Measurements from ENCODE around the gene TENM3.

DNA sequence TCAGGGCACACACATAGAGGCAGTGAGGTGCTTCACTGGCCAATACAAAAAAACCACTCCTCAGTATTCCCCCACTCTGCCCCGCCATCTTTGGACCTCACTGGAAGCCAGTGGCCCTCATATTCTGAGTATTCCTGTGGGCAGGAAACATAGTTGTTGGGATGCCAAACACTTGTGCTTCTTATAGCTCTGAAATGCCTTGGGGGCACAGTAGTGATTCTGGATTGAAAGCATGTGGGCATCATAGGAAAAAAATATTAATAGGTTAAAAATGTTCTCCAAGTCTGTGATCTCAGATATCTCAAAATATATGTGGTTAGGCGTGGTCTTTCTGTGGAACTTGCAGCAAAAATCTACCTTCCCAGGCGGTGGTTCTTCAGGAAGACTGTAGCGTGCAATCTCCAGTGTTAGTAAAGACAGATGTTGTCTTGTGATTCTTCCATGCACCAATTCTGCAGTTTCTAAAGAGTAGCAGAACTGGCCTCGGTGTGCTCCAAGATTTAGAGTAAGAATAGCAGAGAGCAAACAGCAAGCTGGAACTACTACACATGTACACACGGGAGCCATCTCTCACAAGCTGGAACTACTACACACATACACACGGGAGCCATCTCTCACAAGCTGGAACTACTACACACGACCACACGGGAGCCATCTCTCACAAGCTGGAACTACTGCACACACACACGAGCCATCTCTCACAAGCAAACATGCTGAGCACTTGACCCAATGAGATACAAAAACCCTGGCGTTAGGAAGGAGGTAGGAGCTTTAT, 8.0 kb upstream of the TENM3 start:
- TF ChIP-seq, protein P1, sequence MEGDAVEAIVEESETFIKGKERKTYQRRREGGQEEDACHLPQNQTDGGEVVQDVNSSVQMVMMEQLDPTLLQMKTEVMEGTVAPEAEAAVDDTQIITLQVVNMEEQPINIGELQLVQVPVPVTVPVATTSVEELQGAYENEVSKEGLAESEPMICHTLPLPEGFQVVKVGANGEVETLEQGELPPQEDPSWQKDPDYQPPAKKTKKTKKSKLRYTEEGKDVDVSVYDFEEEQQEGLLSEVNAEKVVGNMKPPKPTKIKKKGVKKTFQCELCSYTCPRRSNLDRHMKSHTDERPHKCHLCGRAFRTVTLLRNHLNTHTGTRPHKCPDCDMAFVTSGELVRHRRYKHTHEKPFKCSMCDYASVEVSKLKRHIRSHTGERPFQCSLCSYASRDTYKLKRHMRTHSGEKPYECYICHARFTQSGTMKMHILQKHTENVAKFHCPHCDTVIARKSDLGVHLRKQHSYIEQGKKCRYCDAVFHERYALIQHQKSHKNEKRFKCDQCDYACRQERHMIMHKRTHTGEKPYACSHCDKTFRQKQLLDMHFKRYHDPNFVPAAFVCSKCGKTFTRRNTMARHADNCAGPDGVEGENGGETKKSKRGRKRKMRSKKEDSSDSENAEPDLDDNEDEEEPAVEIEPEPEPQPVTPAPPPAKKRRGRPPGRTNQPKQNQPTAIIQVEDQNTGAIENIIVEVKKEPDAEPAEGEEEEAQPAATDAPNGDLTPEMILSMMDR (IDR thresholded peaks at IDR 0.05) = no peak
- no peak for TF ChIP-seq POLR2A (IDR thresholded peaks at IDR 0.05)

Measured in adrenal gland (tissue), 5 donors.